ENCODE data around the gene HEMGN.

Gene HEMGN

GRCh38 chr9:97981846-97982682 lies 44.1 kb upstream of the HEMGN start:
- H3K9me3 ChIP-seq (ENCODE audit: insufficient read depth, low read length, severe bottlenecking) = no peaks in the 10 kb centered on the region
- H3K36me3 ChIP-seq (ENCODE audit: insufficient read depth, low read length) = peaks cover 17% of the 10 kb centered on the region
- peak overlapping the region; percentile 97 for H3K27ac ChIP-seq (ENCODE audit: low read length)
- DNase-seq (peak; percentile 26), ATAC-seq (ENCODE audit: insufficient read depth, low read depth) (no peak; the same call in 2 of the 3 replicates)
- peaks cover 39% of the 10 kb centered on the region for H3K4me1 ChIP-seq (ENCODE audit: insufficient read depth, low read length)
- peak overlapping the region; percentile 85 for H2AFZ ChIP-seq (ENCODE audit: low read depth, low read length)
- H3K4me3 ChIP-seq (ENCODE audit: low read depth in 1 of 2, low read length in 2 of 2) = peak overlapping the region; percentile 51 to 77; a peak in 3 of 4 replicates
- TF ChIP-seq EZH2 (IDR thresholded peaks at IDR 0.05; ENCODE audit: borderline replicate concordance, low read depth, low read length, severe bottlenecking) = no peak
- no peak for TF ChIP-seq CTCF (IDR thresholded peaks at IDR 0.05; ENCODE audit: borderline replicate concordance, extremely low read depth, low read length, poor library complexity, severe bottlenecking)
- no peaks in the 10 kb centered on the region for H3K27me3 ChIP-seq (ENCODE audit: insufficient read depth, low read length, poor library complexity)
- H3K4me2 ChIP-seq (ENCODE audit: insufficient read depth, low read length) = peak overlapping the region; percentile 84
- H3K9ac ChIP-seq (ENCODE audit: low read depth, low read length) = peak overlapping the region; percentile 100
- H4K20me1 ChIP-seq (ENCODE audit: insufficient read depth, low read length) = no peaks in the 10 kb centered on the region
- peaks cover 54% of the 10 kb centered on the region for H3K79me2 ChIP-seq (ENCODE audit: insufficient read depth, low read length)

- Histone ChIP-seq H3K79me2 (ENCODE audit: insufficient read depth, low read length) (peaks cover 45% of the 10 kb centered on the region), H4K20me1 (ENCODE audit: insufficient read depth, low read length) (no peaks in the 10 kb centered on the region), H3K4me2 (ENCODE audit: insufficient read depth, low read length) (0 out of 2 replicates have a peak overlapping the region, but pooled peaks have one; percentile 84), H3K4me1 (ENCODE audit: insufficient read depth, low read length) (peaks cover 30% of the 10 kb centered on the region), H3K4me3 (ENCODE audit: low read depth in 1 of 2, low read length in 2 of 2) (no peak overlapping the region), H3K27ac (ENCODE audit: low read length) (0 out of 2 replicates have a peak overlapping the region, but pooled peaks have one; percentile 97), H3K9me3 (ENCODE audit: insufficient read depth, low read length, severe bottlenecking) (no peaks in the 10 kb centered on the region), H3K9ac (ENCODE audit: low read depth, low read length) (peak overlapping the region; percentile 100), H3K27me3 (ENCODE audit: insufficient read depth, low read length, poor library complexity) (no peaks in the 10 kb centered on the region), H2AFZ (ENCODE audit: low read depth, low read length) (no peak overlapping the region), H3K36me3 (ENCODE audit: insufficient read depth, low read length) (peaks cover 10% of the 10 kb centered on the region)
- ATAC-seq (ENCODE audit: insufficient read depth, low read depth) = no peak
- DNase-seq = no peak
- TF ChIP-seq CTCF (IDR thresholded peaks at IDR 0.05; ENCODE audit: borderline replicate concordance, extremely low read depth, low read length, poor library complexity, severe bottlenecking) = no peak
- TF ChIP-seq EZH2 (IDR thresholded peaks at IDR 0.05; ENCODE audit: borderline replicate concordance, low read depth, low read length, severe bottlenecking) = no peak
Observed at GRCh38 chr9:97980918-97981845, 43.2 kb upstream of the HEMGN start.

- no peaks in the 10 kb centered on the region for H3K9me3 ChIP-seq (ENCODE audit: insufficient read depth, low read length, severe bottlenecking)
- H3K27me3 ChIP-seq (ENCODE audit: insufficient read depth, low read length, poor library complexity) = no peaks in the 10 kb centered on the region
- peaks cover 6% of the 10 kb centered on the region; the same call in 1 of the 2 replicates for H3K36me3 ChIP-seq (ENCODE audit: insufficient read depth, low read length)
- no peak overlapping the region for H2AFZ ChIP-seq (ENCODE audit: low read depth, low read length)
- DNase-seq = no peak
- no peak overlapping the region for H3K9ac ChIP-seq (ENCODE audit: low read depth, low read length)
- no peak overlapping the region for H3K4me3 ChIP-seq (ENCODE audit: low read depth in 1 of 2, low read length in 2 of 2)
- H3K79me2 ChIP-seq (ENCODE audit: insufficient read depth, low read length) = peaks cover 41% of the 10 kb centered on the region
- no peak overlapping the region for H3K4me2 ChIP-seq (ENCODE audit: insufficient read depth, low read length)
- peaks cover 23% of the 10 kb centered on the region for H3K4me1 ChIP-seq (ENCODE audit: insufficient read depth, low read length)
- H4K20me1 ChIP-seq (ENCODE audit: insufficient read depth, low read length) = no peaks in the 10 kb centered on the region
- H3K27ac ChIP-seq (ENCODE audit: low read length) = no peak overlapping the region
- no peak for ATAC-seq (ENCODE audit: insufficient read depth, low read depth)
- TF ChIP-seq EZH2 (IDR thresholded peaks at IDR 0.05; ENCODE audit: borderline replicate concordance, low read depth, low read length, severe bottlenecking) = no peak
- TF ChIP-seq CTCF (IDR thresholded peaks at IDR 0.05; ENCODE audit: borderline replicate concordance, extremely low read depth, low read length, poor library complexity, severe bottlenecking) = no peak
Observed at GRCh38 chr9:97980479-97980803, 42.5 kb upstream of the HEMGN start.

Data from DND-41 (cell line).